NCI-H460 (cell line): ENCODE data around the gene MRPL1. TPM values are rescaled to one million over a fixed set of nuclear protein-coding genes. Genes with fewer than 3 reads are reported as not detected.
A peak's percentile ranks its signal among the peaks of the same experiment; 100 is the strongest.
"Not testable (repeated sequence)": the region's sequence is repeated elsewhere in the genome, so short reads cannot be mapped to it uniquely, and the experiment has no call there.

Source experiments
- DNase-seq: peaks from one replicate; pipeline ENCODE4 v3.0.0-alpha.2; 2016; ENCODE audit warnings: low read depth; ENCODE audit errors: extremely low read depth
- small RNA-seq, 2 experiments: library from RNA; depleted of rRNA; stranded (forward); fragments of <200 nt; gene quantifications; one replicate each; pipeline ENCODE3, GENCODE V24; 2014
- total RNA-seq: library from RNA; depleted of rRNA; stranded (reverse); fragments of >200 nt; shearing (Covaris generic); gene quantifications from 2 replicates; pipeline ENCODE4 v1.2.3, GENCODE V29; 2014; rRNA removed

Gene MRPL1
- total RNA-seq, 1 experiment from 2014 or later, result 23.4 TPM

DNA sequence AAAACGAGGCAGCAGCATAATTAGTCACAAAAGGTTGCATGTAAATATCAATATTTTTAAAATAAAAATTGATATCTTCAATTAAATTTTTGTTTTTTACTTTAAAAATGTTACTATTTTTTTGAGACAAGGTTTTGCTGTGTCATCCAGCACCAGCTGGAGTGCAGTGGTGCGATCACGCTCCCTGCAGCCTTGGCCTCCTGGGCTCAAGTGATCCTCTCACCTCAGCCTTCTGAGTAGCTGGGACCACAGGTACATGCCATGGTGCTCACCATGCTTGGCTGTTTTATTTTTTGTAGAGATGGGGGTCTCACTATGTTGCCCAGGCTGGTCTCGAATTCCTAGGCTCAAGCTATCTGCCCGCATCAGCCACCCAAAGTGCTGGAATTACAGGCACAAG is 97.7 kb downstream of the MRPL1 start:
- no peak for DNase-seq

DNA sequence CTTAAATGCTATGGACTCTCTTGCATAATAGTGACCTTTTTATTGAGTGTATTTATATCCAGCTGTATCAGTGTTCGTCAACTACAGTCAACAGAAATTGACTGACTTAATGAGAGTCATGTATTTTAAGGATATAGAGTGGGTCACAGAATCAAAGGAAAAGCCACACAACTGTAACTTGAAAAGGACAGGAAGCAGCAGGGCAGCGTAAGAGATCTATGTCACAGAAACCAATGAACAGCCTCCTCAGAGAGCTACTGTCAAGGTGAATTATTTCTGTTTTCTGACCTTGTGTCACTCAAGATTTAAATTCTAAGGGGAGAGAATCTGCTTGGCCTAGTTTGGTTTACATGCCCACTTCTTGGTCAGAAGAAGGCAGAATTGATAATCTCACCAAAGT is 100.4 kb downstream of the MRPL1 start:
- DNase-seq, result no peak

- not testable (repeated sequence) for DNase-seq
These were observed 111.0 kb downstream of the MRPL1 start for GRCh38 chr4:77973657-77974056.

DNA sequence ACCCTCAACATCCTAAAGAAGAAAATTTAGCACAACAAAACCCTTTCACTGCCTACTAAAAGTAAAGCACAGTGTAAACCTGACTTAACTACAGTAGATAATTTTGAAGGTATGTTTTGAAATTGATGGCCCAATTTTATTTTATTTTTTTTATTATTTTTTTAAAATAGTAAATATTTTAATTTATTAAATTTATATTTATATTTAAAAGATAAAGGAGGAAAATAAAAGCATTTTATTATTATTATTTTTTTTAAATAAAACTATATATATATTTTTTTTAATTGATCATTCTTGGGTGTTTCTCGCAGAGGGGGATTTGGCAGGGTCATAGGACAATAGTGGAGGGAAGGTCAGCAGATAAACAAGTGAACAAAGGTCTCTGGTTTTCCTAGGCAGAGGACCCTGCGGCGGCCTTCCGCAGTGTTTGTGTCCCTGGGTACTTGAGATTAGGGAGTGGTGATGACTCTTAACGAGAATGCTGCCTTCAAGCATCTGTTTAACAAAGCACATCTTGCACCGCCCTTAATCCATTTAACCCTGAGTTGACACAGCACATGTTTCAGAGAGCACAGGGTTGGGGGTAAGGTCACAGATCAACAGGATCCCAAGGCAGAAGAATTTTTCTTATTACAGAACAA is 120.4 kb downstream of the MRPL1 start:
- not testable (repeated sequence) for DNase-seq

DNA sequence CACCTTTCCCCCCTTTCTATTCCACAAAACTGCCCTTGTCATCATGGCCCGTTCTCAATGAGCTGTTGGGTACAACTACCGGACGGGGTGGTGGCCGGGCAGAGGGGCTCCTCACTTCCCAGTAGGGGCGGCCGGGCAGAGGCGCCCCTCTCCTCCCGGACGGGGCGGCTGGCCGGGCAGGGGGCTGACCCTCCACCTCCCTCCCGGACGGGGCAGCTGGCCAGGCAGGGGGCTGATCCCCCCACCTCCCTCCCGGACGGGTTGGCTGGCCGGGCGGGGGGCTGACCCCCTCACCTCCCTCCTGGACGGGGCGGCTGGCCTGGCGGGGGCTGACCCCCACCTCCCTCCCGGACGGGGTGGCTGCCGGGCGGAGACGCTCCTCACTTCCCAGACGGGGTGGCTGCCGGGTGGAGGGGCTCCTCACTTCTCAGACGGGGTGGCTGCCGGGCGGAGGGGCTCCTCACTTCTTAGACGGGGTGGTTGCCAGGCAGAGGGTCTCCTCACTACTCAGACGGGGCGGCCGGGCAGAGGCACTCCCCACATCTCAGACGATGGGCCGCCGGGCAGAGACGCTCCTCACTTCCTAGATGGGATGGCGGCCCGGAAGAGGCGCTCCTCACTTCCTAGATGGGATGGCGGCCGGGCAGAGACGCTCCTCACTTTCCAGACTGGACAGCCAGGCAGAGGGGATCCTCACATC is 121.1 kb downstream of the MRPL1 start:
- DNase-seq, result not testable (repeated sequence)

DNA sequence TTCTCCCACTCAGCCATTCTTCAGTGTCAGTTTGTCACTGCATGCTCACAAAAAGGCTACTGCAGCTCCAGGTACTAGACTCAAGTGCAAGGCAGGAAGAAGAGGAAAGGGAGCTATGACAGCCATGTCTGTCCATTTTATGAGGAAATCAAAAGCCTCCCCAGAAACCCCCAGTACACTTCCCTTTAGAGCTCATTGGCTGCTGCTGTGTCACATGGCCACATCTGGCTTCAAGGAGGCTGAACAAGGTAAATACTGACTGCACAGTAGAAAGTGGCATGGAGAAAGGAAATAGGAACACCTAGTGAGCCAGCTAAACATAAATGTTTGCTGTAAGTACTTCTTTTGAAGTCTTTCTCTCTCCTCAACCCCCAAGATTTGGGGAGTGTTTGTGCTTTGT is 127.3 kb downstream of the MRPL1 start:
- DNase-seq, result no peak

- DNase-seq, result no peak
These were observed 127.8 kb downstream of the MRPL1 start for GRCh38 chr4:77990456-77990855.

DNA sequence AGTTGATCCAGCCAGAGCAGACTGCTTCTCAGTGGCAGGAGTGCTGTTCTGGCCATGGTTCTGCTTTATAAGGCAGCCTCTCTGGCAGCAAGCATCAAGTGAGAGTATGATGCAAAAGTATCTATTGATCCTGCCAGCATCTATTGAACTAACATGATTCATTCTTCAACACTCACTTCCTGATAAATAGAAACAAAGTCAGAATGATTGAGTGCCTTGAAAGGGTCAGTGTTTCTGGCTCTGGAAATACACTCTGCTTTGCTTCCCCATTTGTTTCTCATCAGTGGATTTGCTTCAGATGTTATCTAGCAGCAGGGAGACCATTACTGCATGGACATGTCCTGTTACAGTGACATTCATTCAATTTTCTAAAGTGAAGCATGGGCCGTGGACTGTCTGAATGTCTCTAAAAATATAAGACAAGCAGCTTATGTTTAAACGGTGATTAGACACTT is 128.3 kb downstream of the MRPL1 start:
- no peak for DNase-seq

DNA sequence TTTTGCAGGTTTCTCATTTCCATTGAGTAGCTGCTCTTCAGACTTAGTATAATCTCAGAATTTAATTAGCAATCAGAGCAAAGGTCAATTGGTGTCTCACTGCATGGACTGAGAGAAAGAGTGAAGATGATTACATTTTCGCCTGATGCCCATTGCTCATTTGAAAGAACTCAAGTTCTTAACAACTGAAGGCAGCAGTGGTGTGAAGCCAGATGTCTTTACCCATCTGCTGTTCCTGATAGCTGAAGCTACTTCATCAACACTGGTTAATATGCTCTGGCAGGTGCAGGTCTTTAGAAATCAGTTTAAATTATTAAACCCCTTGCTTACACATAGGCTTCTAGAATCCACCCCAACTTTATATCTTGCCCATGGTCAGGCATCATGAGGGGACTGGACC is 130.0 kb downstream of the MRPL1 start:
- DNase-seq, result no peak

GRCh38 chr4:77994194-77994721 is 131.6 kb downstream of the MRPL1 start:
- peak; percentile 30 for DNase-seq

DNA sequence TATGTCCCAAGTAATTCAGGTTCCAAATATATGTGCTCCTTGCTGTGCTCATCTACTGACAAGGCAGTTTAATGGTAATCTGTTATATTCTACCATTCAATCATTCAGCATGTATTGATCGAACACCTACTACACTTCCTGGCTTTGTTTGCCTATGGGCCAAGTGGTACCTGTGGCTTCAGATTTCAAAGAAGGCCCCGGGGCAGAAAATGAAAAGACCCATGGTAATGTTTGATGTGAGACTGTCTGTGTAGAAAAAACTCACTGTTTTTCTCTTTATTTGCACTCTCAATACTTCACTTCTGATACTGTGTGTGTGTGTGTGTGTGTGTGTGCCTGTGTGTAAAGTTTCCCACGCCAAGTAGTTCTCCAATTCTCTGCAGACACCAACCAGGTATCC is 133.4 kb downstream of the MRPL1 start:
- no peak for DNase-seq

- DNase-seq, result no peak
These were observed 138.9 kb downstream of the MRPL1 start for GRCh38 chr4:78001531-78001930.

DNA sequence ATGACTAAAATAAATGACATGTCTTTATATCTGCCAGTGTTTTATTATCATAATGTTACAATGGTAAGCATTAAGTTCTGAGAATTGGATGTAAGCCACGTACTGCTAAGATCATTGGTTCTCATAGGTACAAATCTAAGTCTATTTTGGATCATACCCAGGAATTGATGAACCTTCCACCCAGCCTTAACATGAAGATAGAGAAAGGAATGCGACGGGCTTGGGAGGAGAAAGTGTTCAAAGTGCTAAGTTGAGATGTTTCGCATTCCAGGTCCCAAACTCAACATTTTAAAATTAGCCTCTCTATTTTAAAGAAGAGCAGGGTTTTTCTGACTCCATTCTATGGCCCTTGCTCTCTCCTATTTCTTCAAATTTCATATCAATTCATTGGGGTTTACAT is 139.6 kb downstream of the MRPL1 start:
- DNase-seq, result no peak

Small RNAs within 50 kb of the gene (small RNA-seq; reads per million reads assigned to genes)
- 0 reads per million in 2 experiments for gene AC112225.1

Other genes with a start within 250 kb of the MRPL1 start
- 12.6 and 14.3 TPM in 2 replicates for gene CNOT6L, start 43.5 kb upstream of the MRPL1 start, total RNA-seq
- gene FRAS1, start 194.5 kb downstream of the MRPL1 start, total RNA-seq, result 1.7 and 2.2 TPM in 2 replicates